ENCODE results near the gene MAP4K3.

The MAP4K3 gene

DNA sequence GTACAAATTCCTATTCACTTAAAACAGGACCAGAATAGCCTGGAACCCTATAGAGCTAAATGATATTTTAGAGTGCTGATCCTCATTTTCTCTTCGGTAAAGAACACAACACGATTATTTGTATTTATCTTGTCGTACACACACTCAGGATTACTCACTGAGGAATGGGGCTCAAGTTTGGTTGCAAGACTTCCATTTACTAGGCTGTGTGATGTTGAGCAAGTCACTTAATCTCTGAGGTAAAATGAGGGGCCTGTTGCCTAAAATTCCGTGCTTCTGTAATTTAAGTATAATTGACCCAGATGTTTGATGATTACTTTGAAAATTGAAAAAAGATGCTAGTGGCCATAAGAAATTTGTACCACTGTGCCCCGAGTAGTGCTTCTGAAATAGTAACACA is 42.6 kb upstream of the MAP4K3 start:
- TF ChIP-seq, protein P1, sequence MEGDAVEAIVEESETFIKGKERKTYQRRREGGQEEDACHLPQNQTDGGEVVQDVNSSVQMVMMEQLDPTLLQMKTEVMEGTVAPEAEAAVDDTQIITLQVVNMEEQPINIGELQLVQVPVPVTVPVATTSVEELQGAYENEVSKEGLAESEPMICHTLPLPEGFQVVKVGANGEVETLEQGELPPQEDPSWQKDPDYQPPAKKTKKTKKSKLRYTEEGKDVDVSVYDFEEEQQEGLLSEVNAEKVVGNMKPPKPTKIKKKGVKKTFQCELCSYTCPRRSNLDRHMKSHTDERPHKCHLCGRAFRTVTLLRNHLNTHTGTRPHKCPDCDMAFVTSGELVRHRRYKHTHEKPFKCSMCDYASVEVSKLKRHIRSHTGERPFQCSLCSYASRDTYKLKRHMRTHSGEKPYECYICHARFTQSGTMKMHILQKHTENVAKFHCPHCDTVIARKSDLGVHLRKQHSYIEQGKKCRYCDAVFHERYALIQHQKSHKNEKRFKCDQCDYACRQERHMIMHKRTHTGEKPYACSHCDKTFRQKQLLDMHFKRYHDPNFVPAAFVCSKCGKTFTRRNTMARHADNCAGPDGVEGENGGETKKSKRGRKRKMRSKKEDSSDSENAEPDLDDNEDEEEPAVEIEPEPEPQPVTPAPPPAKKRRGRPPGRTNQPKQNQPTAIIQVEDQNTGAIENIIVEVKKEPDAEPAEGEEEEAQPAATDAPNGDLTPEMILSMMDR (IDR thresholded peaks at IDR 0.05; ENCODE audit: insufficient read depth, low read length, missing control alignments): no peak
- no peak for DNase-seq (ENCODE audit: low read depth, low spot score)
- no peak overlapping the region for H3K4me3 ChIP-seq (ENCODE audit: low read depth, low read length)
- POLR2A ChIA-PET: no interaction called here
- CTCF ChIA-PET: no interaction called here

DNA sequence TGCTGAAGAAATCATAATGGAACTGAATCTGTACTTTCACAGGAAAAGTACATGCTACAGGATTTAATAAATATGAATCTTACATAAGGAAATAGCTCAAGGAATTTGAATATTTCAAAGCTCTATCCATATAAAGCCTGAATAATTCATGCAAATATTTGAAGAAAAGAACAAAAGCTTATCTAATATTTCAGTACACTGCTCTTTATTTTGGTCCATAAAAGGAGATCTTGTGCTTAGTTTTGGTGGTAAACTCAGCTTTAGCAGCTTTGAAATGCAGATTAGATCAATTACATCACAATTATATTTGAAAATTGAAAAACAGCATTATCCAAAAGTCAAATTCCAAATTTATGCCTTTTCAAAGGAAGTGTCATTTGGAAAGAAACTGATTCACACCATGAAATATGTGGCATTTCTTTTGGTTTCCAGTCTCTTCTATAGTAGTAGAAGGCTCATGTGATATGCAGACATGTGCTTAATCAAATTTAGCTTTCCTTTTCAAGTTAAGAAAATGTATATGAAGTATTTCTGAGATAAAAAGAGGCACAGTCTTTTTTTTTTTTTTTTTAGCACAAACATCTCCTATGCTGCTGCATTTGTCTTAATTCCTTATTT is 42.1 kb upstream of the MAP4K3 start:
- ChIA-PET POLR2A (no interaction called here), CTCF (interaction anchor here (0.8 to 1.0 kb wide), 2 partner anchors 9 to 32 kb away, joined by 3 to 4 read pairs; no protein-coding TSS in a partner anchor)
- no peak for DNase-seq (ENCODE audit: low read depth, low spot score)
- no peak overlapping the region for H3K4me3 ChIP-seq (ENCODE audit: low read depth, low read length)
- TF ChIP-seq, protein P1 (IDR thresholded peaks at IDR 0.05; ENCODE audit: insufficient read depth, low read length, missing control alignments): no peak

DNA sequence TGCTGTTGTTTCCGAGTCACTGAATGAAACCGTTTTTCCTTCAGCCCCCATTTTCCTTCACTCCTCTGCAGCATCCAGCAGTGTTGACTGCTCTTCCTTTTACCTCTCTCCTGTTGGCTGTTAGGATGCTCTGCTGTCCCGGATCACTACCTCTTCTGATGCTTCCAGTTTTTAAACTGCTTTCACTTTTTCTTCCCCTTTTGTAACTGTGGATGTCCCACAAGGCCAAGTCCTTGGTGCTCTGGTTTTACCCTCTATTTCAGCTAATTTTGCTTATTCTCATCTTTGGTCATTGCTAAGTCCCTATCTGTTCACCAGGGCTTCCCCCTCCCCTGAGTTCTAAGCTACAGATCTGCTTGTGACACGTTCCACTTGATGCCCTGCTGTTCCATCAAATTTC is 39.4 kb upstream of the MAP4K3 start:
- ChIA-PET CTCF (no interaction called here), POLR2A (no interaction called here)
- DNase-seq (ENCODE audit: low read depth, low spot score): no peak
- H3K4me3 ChIP-seq (ENCODE audit: low read depth, low read length): no peak overlapping the region
- TF ChIP-seq, protein P1 (IDR thresholded peaks at IDR 0.05; ENCODE audit: insufficient read depth, low read length, missing control alignments): no peak

DNA sequence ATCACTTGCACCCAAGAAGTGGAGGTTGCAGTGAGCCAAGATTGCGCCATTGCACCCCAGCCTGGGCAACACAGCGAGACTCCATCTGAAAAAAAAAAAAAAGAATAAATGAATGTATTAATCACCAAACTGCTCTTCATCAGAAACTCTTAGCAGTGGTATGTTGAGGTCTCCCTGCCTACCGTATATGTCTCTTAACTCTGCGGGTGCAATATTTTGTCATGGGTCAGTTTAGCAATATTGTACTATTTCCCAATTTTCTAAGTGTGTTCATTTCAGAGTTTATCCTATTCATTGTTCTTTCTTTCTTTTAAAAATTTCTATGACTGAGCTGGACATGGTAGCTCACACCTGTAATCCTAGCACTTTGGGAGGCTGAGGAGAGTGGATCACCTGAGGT is 37.9 kb upstream of the MAP4K3 start:
- ChIA-PET CTCF (interaction anchor here (0.9 kb wide), 1 partner anchor 222 kb away, joined by 3 read pairs; no protein-coding TSS in a partner anchor), POLR2A (no interaction called here)
- no peak overlapping the region for H3K4me3 ChIP-seq (ENCODE audit: low read depth, low read length)
- TF ChIP-seq, protein P1 (IDR thresholded peaks at IDR 0.05; ENCODE audit: insufficient read depth, low read length, missing control alignments): no peak
- DNase-seq (ENCODE audit: low read depth, low spot score): no peak

DNA sequence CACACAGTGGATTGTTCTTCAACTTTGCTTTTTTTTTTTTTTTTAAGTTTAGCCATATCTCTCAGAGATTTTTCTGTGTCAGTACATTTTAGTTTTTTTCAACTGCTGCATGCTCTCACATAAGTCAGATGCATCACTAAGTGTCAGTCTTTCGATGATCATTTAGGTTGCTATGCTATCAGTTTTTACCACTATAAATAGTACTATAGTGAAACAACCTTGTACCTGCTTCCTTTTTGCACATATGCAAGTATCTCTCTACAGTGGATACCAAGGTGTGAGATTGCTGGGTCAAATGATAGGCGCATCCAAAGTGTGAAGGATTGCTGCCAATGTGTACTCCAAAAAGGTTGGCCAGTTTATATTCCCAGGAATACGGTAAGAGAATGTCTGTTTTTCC is 33.5 kb upstream of the MAP4K3 start:
- no peak overlapping the region for H3K4me3 ChIP-seq (ENCODE audit: low read depth, low read length)
- CTCF ChIA-PET: interaction anchor here (0.9 to 1.2 kb wide), 3 partner anchors 8 to 43 kb away, joined by 3 to 4 read pairs (median 3); no protein-coding TSS in a partner anchor
- POLR2A ChIA-PET: interaction anchor here (0.9 kb wide), 1 partner anchor 38 kb away, joined by 4 read pairs; no protein-coding TSS in a partner anchor

DNA sequence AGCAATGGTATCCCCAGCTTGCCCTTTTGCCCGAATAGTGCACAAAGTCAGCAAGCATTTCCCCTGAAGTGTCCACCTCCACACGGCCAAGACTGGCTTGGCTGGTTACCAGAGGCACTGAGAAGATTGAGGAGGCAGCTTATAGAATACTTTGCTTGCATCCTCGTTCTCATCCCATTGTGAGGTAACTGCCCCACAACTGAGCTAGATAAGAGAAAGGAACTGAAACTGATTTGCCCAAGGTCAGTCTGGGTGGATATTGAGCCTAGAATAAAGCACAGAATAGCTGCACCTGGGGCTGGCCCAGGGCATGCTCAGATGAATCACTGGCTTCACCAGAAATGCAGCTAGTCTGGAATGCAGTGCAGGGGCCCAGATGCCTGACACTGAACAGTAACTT is 32.7 kb upstream of the MAP4K3 start:
- DNase-seq (ENCODE audit: low read depth, low spot score): no peak
- POLR2A ChIA-PET: interaction anchor here (0.9 kb wide), 1 partner anchor 38 kb away, joined by 4 read pairs; no protein-coding TSS in a partner anchor
- CTCF ChIA-PET: interaction anchor here (0.9 to 1.5 kb wide), 4 partner anchors 9 to 92 kb away, joined by 3 to 4 read pairs (median 3); no protein-coding TSS in a partner anchor
- TF ChIP-seq, protein P1 (IDR thresholded peaks at IDR 0.05; ENCODE audit: insufficient read depth, low read length, missing control alignments): no peak
- no peak overlapping the region for H3K4me3 ChIP-seq (ENCODE audit: low read depth, low read length)

More for the DNA sequence above, 33.5 kb upstream of the MAP4K3 start:
- TF ChIP-seq, protein P1 (IDR thresholded peaks at IDR 0.05; ENCODE audit: insufficient read depth, low read length, missing control alignments): no peak
- no peak for DNase-seq (ENCODE audit: low read depth, low spot score)
